HG02938 (cell line): Measurements from ENCODE around the gene TSSK2.

ENCODE experiments used
- ATAC-seq: cut with Tn5 transposase; IDR thresholded peaks from one replicate; pipeline ENCODE4 v1.9.1; 2021; ENCODE audit warnings: mild to moderate bottlenecking, moderate library complexity; ENCODE audit not compliant: unreplicated experiment

Gene TSSK2

GRCh38 chr22:19122752-19123492, 8.2 kb upstream of the TSSK2 start:
- no peak for ATAC-seq

- ATAC-seq: no peak
These were observed 7.2 kb upstream of the TSSK2 start for GRCh38 chr22:19123936-19124335.

GRCh38 chr22:19124377-19124776, 6.7 kb upstream of the TSSK2 start:
- no peak for ATAC-seq

- ATAC-seq: no peak
These were observed 6.1 kb upstream of the TSSK2 start for GRCh38 chr22:19125011-19125410.

GRCh38 chr22:19125474-19126308, 5.4 kb upstream of the TSSK2 start:
- ATAC-seq: no peak

- ATAC-seq: no peak
These were observed 4.5 kb upstream of the TSSK2 start for GRCh38 chr22:19126309-19127273.

- no peak for ATAC-seq
These were observed 3.6 kb upstream of the TSSK2 start for GRCh38 chr22:19127329-19128008.

GRCh38 chr22:19128009-19128401, 3.1 kb upstream of the TSSK2 start:
- no peak for ATAC-seq

GRCh38 chr22:19128946-19129727, 2.0 kb upstream of the TSSK2 start:
- no peak for ATAC-seq

GRCh38 chr22:19129871-19130270, 1.2 kb upstream of the TSSK2 start:
- ATAC-seq: no peak

GRCh38 chr22:19131685-19132015, 542 bp downstream of the TSSK2 start:
- no peak for ATAC-seq

- ATAC-seq: no peak
These were observed 1.0 kb downstream of the TSSK2 start for GRCh38 chr22:19132153-19132552.

- no peak for ATAC-seq
These were observed 1.7 kb downstream of the TSSK2 start for GRCh38 chr22:19132693-19133400.

- ATAC-seq: no peak
These were observed 2.5 kb downstream of the TSSK2 start for GRCh38 chr22:19133561-19133960.

- no peak for ATAC-seq
These were observed 3.2 kb downstream of the TSSK2 start for GRCh38 chr22:19134176-19134831.

GRCh38 chr22:19134874-19135273, 3.8 kb downstream of the TSSK2 start:
- ATAC-seq: no peak

- ATAC-seq: no peak
These were observed 5.8 kb downstream of the TSSK2 start for GRCh38 chr22:19136915-19137314.

- no peak for ATAC-seq
These were observed 6.5 kb downstream of the TSSK2 start for GRCh38 chr22:19137384-19138216.
